Endodermal cell (in vitro differentiated cells): Measurements from ENCODE around the gene BTF3. TPM values are rescaled to one million over a fixed set of nuclear protein-coding genes. Genes with fewer than 3 reads are reported as not detected.

Experiments
- DNase-seq: peaks from one replicate; pipeline ENCODE4 v3.0.0-alpha.2; 2017
- H3K27ac ChIP-seq: 2 replicates; pipeline ENCODE4 v1.5.1; 2013; ENCODE audit warnings: mild to moderate bottlenecking, low read depth, low read length, moderate library complexity
- H3K27me3 ChIP-seq: 2 replicates; pipeline ENCODE4 v1.6.1; 2013; ENCODE audit warnings: mild to moderate bottlenecking, low read length, moderate library complexity; ENCODE audit not compliant: insufficient read depth, control insufficient read depth, poor library complexity, severe bottlenecking
- H3K36me3 ChIP-seq: 2 replicates; pipeline ENCODE4 v1.7.0; 2013; ENCODE audit warnings: mild to moderate bottlenecking, low read length, moderate library complexity; ENCODE audit not compliant: control insufficient read depth, insufficient read depth
- H3K4me1 ChIP-seq: one replicate; pipeline ENCODE4 v1.7.0; 2013; ENCODE audit warnings: low read length; ENCODE audit not compliant: control insufficient read depth, insufficient read depth
- H3K4me3 ChIP-seq: 2 replicates; pipeline ENCODE4 v1.5.1; 2013; ENCODE audit warnings: mild to moderate bottlenecking, low read length, moderate library complexity
- H3K9ac ChIP-seq: 2 replicates; pipeline ENCODE4 v1.6.1; 2013; ENCODE audit warnings: mild to moderate bottlenecking, low read length, moderate library complexity; ENCODE audit not compliant: poor library complexity, severe bottlenecking; ENCODE audit errors: extremely low read depth
- H3K9me3 ChIP-seq: 2 replicates; pipeline ENCODE4 v1.6.1; 2013; ENCODE audit warnings: mild to moderate bottlenecking, low read length, moderate library complexity; ENCODE audit not compliant: control insufficient read depth
- H3K27ac Mint-ChIP-seq: 2 replicates; pipeline ENCODE4 v1.8.0; 2020; ENCODE audit warnings: mixed read lengths
- H3K27me3 Mint-ChIP-seq: 2 replicates; pipeline ENCODE4 v1.8.0; 2021; ENCODE audit warnings: mild to moderate bottlenecking, mixed read lengths; ENCODE audit not compliant: insufficient read depth
- H3K36me3 Mint-ChIP-seq: 2 replicates; pipeline ENCODE4 v1.8.0; 2020; ENCODE audit warnings: low read depth, mixed read lengths
- H3K4me1 Mint-ChIP-seq: 2 replicates; pipeline ENCODE4 v1.8.0; 2020; ENCODE audit warnings: mixed read lengths
- H3K4me3 Mint-ChIP-seq: 2 replicates; pipeline ENCODE4 v1.8.0; 2020; ENCODE audit warnings: mild to moderate bottlenecking, moderate library complexity, mixed read lengths
- H3K9me3 Mint-ChIP-seq: 2 replicates; pipeline ENCODE4 v1.8.0; 2020; ENCODE audit warnings: mild to moderate bottlenecking, mixed read lengths
- CTCF ChIP-seq: fragments of 200-600 bp; sonication (generic); conservative IDR thresholded peaks from 2 replicates; pipeline ENCODE4 v1.5.0; 2021; ENCODE audit warnings: antibody characterized with exemption, mild to moderate bottlenecking
- WGBS, 2 experiments: methylation state at CpG; one replicate each; pipeline versions ENCODE4 v1.1.5 to v1.1.7; 2013; ENCODE audit warnings: missing lambda C conversion rate in 2 of 2, mixed read lengths in 1 of 2; ENCODE audit not compliant: insufficient coverage in 1 of 2, insufficient read length in 1 of 2; 5-methylcytosine and 5-hydroxymethylcytosine counted together
- total RNA-seq, 2 donors: library from RNA; stranded (reverse); fragmentation: NEBNext Ultra II Directional in 1 of 2; extraction: Animal tissue kit (Norgen Biotek cat#: 25700) in 1 of 2; gene quantifications; 2 replicates in 1 of 2; 3 replicates in 1 of 2; pipeline ENCODE4 v1.2.1, GENCODE V29; 2021

The BTF3 gene
- total RNA-seq, 2 donors from 2014 or later: 671 to 739 TPM

- Mint-ChIP-seq H3K27ac (no peak overlapping the region), H3K4me1 (no peaks in the 10 kb centered on the region), H3K36me3 (peaks cover 5% of the 10 kb centered on the region), H3K27me3 (no peaks in the 10 kb centered on the region), H3K4me3 (no peak overlapping the region), H3K9me3 (peaks cover 22% of the 10 kb centered on the region)
- no peak for TF ChIP-seq CTCF
- no peak overlapping the region for H3K9ac ChIP-seq
- H3K27ac ChIP-seq: no peak overlapping the region
- H3K27me3 ChIP-seq: no peaks in the 10 kb centered on the region
- WGBS, 2 experiments: 86% methylated on average over 3 of the region's 3 CpGs; no CpG with 5 or more reads in 1 of the 2 experiments
- no peaks in the 10 kb centered on the region for H3K36me3 ChIP-seq
- no peaks in the 10 kb centered on the region for H3K4me1 ChIP-seq
- no peak overlapping the region for H3K4me3 ChIP-seq
- peaks cover 26% of the 10 kb centered on the region for H3K9me3 ChIP-seq
- DNase-seq: no peak
Observed at GRCh38 chr5:73528248-73528647, 30.0 kb downstream of the BTF3 start.

DNA sequence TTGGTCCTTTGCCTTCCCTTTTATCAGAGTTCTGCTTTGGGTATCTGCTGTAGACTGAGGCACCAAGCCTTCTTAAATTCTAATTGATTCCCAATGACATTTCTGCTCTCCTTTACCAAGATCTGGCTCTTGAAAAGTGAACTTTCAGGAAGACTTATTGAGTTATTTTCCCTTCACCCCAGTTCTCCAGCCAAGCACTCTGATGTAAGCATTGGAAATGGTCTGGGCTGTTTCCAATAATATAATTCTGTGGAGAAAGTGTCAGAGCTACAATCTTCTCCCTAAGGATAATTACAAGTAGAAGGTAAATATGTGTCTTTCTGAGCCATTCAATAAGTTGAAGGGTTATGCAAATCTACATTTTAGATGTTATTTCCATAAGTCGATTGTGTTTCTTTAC lies 30.8 kb downstream of the BTF3 start:
- Histone ChIP-seq H3K27me3 (no peaks in the 10 kb centered on the region), H3K4me1 (no peaks in the 10 kb centered on the region), H3K36me3 (no peaks in the 10 kb centered on the region), H3K9me3 (peaks cover 33% of the 10 kb centered on the region), H3K27ac (no peak overlapping the region), H3K9ac (no peak overlapping the region), H3K4me3 (no peak overlapping the region)
- H3K4me3 Mint-ChIP-seq: no peak overlapping the region
- H3K9me3 Mint-ChIP-seq: peaks cover 30% of the 10 kb centered on the region
- DNase-seq: no peak
- no peaks in the 10 kb centered on the region for H3K4me1 Mint-ChIP-seq
- WGBS, 2 experiments: 100% methylated on average over 1 of the region's 1 CpG; no CpG with 5 or more reads in 1 of the 2 experiments
- H3K36me3 Mint-ChIP-seq: peaks cover 5% of the 10 kb centered on the region
- no peaks in the 10 kb centered on the region for H3K27me3 Mint-ChIP-seq
- no peak for TF ChIP-seq CTCF
- no peak overlapping the region for H3K27ac Mint-ChIP-seq

- Mint-ChIP-seq H3K36me3 (peaks cover 5% of the 10 kb centered on the region), H3K4me3 (no peak overlapping the region), H3K27ac (no peak overlapping the region), H3K4me1 (no peaks in the 10 kb centered on the region), H3K9me3 (peaks cover 49% of the 10 kb centered on the region), H3K27me3 (peaks cover 2% of the 10 kb centered on the region)
- H3K9me3 ChIP-seq: peaks cover 53% of the 10 kb centered on the region
- H3K36me3 ChIP-seq: no peaks in the 10 kb centered on the region
- no peaks in the 10 kb centered on the region for H3K4me1 ChIP-seq
- H3K4me3 ChIP-seq: peak overlapping the region; percentile 54
- WGBS, 2 experiments: 93 to 100% methylated on average over 1 of the region's 1 CpG
- H3K27ac ChIP-seq: no peak overlapping the region
- no peaks in the 10 kb centered on the region for H3K27me3 ChIP-seq
- H3K9ac ChIP-seq: no peak overlapping the region
- no peak for TF ChIP-seq CTCF
- DNase-seq: no peak
Observed at GRCh38 chr5:73531356-73531755, 33.1 kb downstream of the BTF3 start.
